Fibroblast of the aortic adventitia (primary cell): Measurements from ENCODE around the gene BNIP5. TPM values are rescaled to one million over a fixed set of nuclear protein-coding genes. Genes with fewer than 3 reads are reported as not detected.

Experiments used
- DNase-seq: peaks from one replicate; pipeline ENCODE4 v3.0.0-alpha.2; 2010; ENCODE audit warnings: low read depth
- H3K4me3 ChIP-seq: 2 replicates; pipeline ENCODE4 v1.5.1; 2011; ENCODE audit warnings: low read depth, mild to moderate bottlenecking, control low read depth, low read length, moderate library complexity
- total RNA-seq: library from RNA; depleted of rRNA; stranded (reverse); fragments of >200 nt; gene quantifications from 2 replicates; pipeline ENCODE4 v1.2.3, GENCODE V29; 2012; ENCODE audit warnings: low replicate concordance
- TF ChIP-seq, protein P1 (sequence below): IDR thresholded peaks from 2 replicates; pipeline ENCODE4 v1.5.1; 2011; ENCODE audit warnings: mild to moderate bottlenecking, low read length, control low read depth, inconsistent platforms; ENCODE audit not compliant: insufficient read depth

BNIP5 gene
- total RNA-seq, 1 donor = not detected

GRCh38 chr6:36289281-36289878 is 47.3 kb downstream of the BNIP5 start:
- TF ChIP-seq, protein P1, sequence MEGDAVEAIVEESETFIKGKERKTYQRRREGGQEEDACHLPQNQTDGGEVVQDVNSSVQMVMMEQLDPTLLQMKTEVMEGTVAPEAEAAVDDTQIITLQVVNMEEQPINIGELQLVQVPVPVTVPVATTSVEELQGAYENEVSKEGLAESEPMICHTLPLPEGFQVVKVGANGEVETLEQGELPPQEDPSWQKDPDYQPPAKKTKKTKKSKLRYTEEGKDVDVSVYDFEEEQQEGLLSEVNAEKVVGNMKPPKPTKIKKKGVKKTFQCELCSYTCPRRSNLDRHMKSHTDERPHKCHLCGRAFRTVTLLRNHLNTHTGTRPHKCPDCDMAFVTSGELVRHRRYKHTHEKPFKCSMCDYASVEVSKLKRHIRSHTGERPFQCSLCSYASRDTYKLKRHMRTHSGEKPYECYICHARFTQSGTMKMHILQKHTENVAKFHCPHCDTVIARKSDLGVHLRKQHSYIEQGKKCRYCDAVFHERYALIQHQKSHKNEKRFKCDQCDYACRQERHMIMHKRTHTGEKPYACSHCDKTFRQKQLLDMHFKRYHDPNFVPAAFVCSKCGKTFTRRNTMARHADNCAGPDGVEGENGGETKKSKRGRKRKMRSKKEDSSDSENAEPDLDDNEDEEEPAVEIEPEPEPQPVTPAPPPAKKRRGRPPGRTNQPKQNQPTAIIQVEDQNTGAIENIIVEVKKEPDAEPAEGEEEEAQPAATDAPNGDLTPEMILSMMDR = no peak
- DNase-seq = no peak
- no peak overlapping the region for H3K4me3 ChIP-seq

GRCh38 chr6:36286858-36287257 is 49.8 kb downstream of the BNIP5 start:
- no peak overlapping the region for H3K4me3 ChIP-seq
- TF ChIP-seq, protein P1 = no peak
- DNase-seq = no peak

GRCh38 chr6:36285797-36286196 is 50.9 kb downstream of the BNIP5 start:
- no peak for DNase-seq
- TF ChIP-seq, protein P1 = no peak
- no peak overlapping the region for H3K4me3 ChIP-seq

DNA sequence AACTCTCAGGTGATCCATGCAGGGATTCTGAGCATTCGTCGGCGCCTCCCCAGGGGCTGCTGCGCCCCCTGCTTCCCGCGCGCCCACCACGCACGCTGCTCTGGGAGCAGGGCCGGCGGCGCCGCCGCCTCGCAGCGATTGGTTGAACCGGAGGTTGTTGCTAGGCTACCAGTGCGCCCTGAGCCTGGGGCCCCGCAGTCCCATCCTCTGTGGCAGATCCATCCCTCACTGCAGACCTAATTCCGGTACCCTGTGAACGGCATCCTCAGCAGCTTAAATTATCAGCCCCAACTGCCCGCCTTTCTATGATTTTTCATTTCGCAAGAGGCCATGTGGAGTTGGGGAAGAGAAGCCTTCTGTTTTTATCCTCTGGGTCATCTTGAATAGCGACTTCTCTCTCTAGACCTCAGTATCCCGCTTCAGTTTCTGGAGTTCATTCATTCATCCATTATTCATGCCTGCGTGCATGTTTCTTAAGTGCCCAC is 51.5 kb downstream of the BNIP5 start:
- TF ChIP-seq, protein P1 = no peak
- no peak overlapping the region for H3K4me3 ChIP-seq
- DNase-seq = no peak

DNA sequence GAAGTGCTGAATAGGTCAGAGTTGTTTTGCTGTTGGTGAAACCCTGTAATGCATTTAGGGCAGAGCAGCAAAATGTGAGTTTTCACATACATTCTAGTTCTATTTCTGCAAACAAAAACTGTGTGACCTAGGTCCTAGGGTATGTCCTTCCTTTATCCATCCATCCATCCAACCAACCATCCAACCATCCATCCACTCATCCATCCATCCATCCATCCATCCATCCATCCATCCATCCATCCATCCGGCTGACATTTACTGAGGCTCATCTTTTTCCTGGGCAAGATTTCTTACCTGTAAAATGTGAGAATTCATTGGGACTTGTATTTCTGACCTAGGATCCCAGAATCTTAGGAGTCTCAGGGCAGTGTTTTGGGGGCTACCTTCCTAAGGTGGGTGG is 52.3 kb downstream of the BNIP5 start:
- no peak for DNase-seq
- no peak overlapping the region for H3K4me3 ChIP-seq
- TF ChIP-seq, protein P1 = no peak

- no peak overlapping the region for H3K4me3 ChIP-seq
- TF ChIP-seq, protein P1 = no peak
- DNase-seq = no peak
Measured at GRCh38 chr6:36283608-36284007, 53.1 kb downstream of the BNIP5 start.

GRCh38 chr6:36280983-36281382 is 55.7 kb downstream of the BNIP5 start:
- DNase-seq = no peak
- H3K4me3 ChIP-seq = no peak overlapping the region
- TF ChIP-seq, protein P1 = no peak
